HepG2 (cell line): ENCODE results near the gene CACNA1C. TPM values are rescaled to one million over a fixed set of nuclear protein-coding genes. Genes with fewer than 3 reads are reported as not detected.

ENCODE experiments used
- ATAC-seq: fragments of 200-7000 bp; cut with Tn5 transposase; 3 replicates; pipeline ENCODE4 v1.9.1; 2020; ENCODE audit warnings: mild to moderate bottlenecking, moderate library complexity
- BruUV-seq: library from RNA; stranded (reverse); fragments of 400-500 nt; replicated peaks from 2 replicates; lab custom pipeline; 2021; lab: Mats Ljungman, UMichigan
- CTCF ChIA-PET: fragments of 300-600 bp; formaldehyde crosslinking; extraction: SDS; loops from one replicate; lab custom pipeline; 2021; ENCODE audit warnings: low total read pairs, inconsistent platforms, low intra/inter-chr PET ratio; lab: Yijun Ruan, JAX
- POLR2A ChIA-PET: fragments of 350-600 bp; sonication (Branson Sonifier 250); formaldehyde crosslinking; loops from one replicate; lab custom pipeline; 2020; ENCODE audit warnings: antibody characterized with exemption, inconsistent platforms; lab: Yijun Ruan, JAX
- DNase-seq: peaks from one replicate; pipeline ENCODE4 v3.0.0-alpha.2; 2015; ENCODE audit warnings: low spot score
- FAIRE-seq: peaks from 3 replicates; lab custom pipeline; 2011; peaks lifted over from hg19 to GRCh38; lab: Jason Lieb, UNC
- H2AFZ ChIP-seq: one replicate; pipeline ENCODE4 v1.6.1; 2011; ENCODE audit warnings: low read length, inconsistent platforms
- H3K27ac ChIP-seq: fragments of 300-600 bp; 3 replicates; pipeline ENCODE4 v1.8.0; 2011; ENCODE audit warnings: mixed run types, mild to moderate bottlenecking, mixed read lengths, low read length, inconsistent platforms; ENCODE audit not compliant: insufficient read depth; ENCODE audit errors: extremely low read length
- H3K27me3 ChIP-seq, 2 experiments: fragments of 200-600 bp in 1 of 2; 2 replicates in 1 of 2; 3 replicates in 1 of 2; pipeline versions ENCODE4 v1.6.0 to v1.8.0; 2011; ENCODE audit warnings: low read length in 2 of 2, mild to moderate bottlenecking in 2 of 2, moderate library complexity in 2 of 2, inconsistent platforms in 1 of 2; ENCODE audit not compliant: insufficient read depth in 2 of 2, control insufficient read depth in 1 of 2
- H3K36me3 ChIP-seq, 2 experiments: fragments of 200-600 bp in 1 of 2; replicated peaks in 1 of 2; 2 replicates in 1 of 2; 3 replicates in 1 of 2; pipeline versions ENCODE4 v1.5.1 to v1.8.0; 2011; ENCODE audit warnings: low read length in 2 of 2, inconsistent platforms in 1 of 2; ENCODE audit not compliant: insufficient read depth in 2 of 2, control insufficient read depth in 1 of 2
- H3K4me1 ChIP-seq: 2 replicates; pipeline ENCODE4 v1.5.1; 2012; ENCODE audit warnings: low read length, inconsistent platforms; ENCODE audit not compliant: insufficient read depth
- H3K4me2 ChIP-seq: 2 replicates; pipeline ENCODE4 v1.6.0; 2011; ENCODE audit warnings: low read depth, low read length, inconsistent platforms
- H3K4me3 ChIP-seq, 3 experiments: fragments of 200-600 bp in 1 of 3; sonication (generic), shearing (Covaris generic) in 1 of 3; replicated peaks in 1 of 3; 2 replicates each; pipeline ENCODE4 v1.5.1; 2011 to 2016; ENCODE audit warnings: low read length in 3 of 3, inconsistent platforms in 2 of 3, low read depth in 2 of 3, mild to moderate bottlenecking in 2 of 3, control low read depth in 1 of 3, mixed read lengths in 1 of 3; ENCODE audit not compliant: insufficient read depth in 1 of 3
- H3K79me2 ChIP-seq: one replicate; pipeline ENCODE4 v1.6.1; 2011; ENCODE audit warnings: low read length, inconsistent platforms; ENCODE audit not compliant: insufficient read depth
- H3K9ac ChIP-seq: 2 replicates; pipeline ENCODE4 v1.6.0; 2011; ENCODE audit warnings: mild to moderate bottlenecking, low read depth, low read length, inconsistent platforms; ENCODE audit not compliant: insufficient read depth
- H3K9me3 ChIP-seq: 2 replicates; pipeline ENCODE4 v1.5.1; 2012; ENCODE audit warnings: mild to moderate bottlenecking, low read length
- H4K20me1 ChIP-seq: 2 replicates; pipeline ENCODE4 v1.6.0; 2011; ENCODE audit warnings: inconsistent platforms, mild to moderate bottlenecking, low read length, moderate library complexity; ENCODE audit not compliant: insufficient read depth
- ARNTL ChIP-seq: sonication (generic); formaldehyde crosslinking; IDR thresholded peaks from 2 replicates; pipeline ENCODE4 v1.4.0; 2020; ENCODE audit warnings: mild to moderate bottlenecking, missing genetic modification reagents
- FOSL1 ChIP-seq: sonication (generic); formaldehyde crosslinking; IDR thresholded peaks from 2 replicates; pipeline ENCODE4 v1.9.0; 2021; ENCODE audit warnings: missing genetic modification reagents, borderline replicate concordance
- KDM1A ChIP-seq: IDR thresholded peaks from 2 replicates; pipeline ENCODE4 v1.6.1; 2016; ENCODE audit warnings: missing compliant biosample characterization
- NFE2L1 ChIP-seq: sonication (generic); formaldehyde crosslinking; IDR thresholded peaks from 2 replicates; pipeline ENCODE4 v1.4.0; 2020; ENCODE audit warnings: missing genetic modification reagents, mild to moderate bottlenecking, borderline replicate concordance
- SMAD3 ChIP-seq: sonication (generic); formaldehyde crosslinking; IDR thresholded peaks from 2 replicates; pipeline ENCODE4 v1.4.0; 2020; ENCODE audit warnings: missing genetic modification reagents
- ZBTB8A ChIP-seq: sonication (generic); formaldehyde crosslinking; IDR thresholded peaks from 2 replicates; pipeline ENCODE4 v1.4.0; 2020; ENCODE audit warnings: mild to moderate bottlenecking, low read depth, missing genetic modification reagents, borderline replicate concordance
- ZNF121 ChIP-seq: sonication (generic); formaldehyde crosslinking; IDR thresholded peaks from 2 replicates; pipeline ENCODE4 v1.5.0; 2020; ENCODE audit warnings: mild to moderate bottlenecking, missing genetic modification reagents
- ZNF367 ChIP-seq: sonication (generic); formaldehyde crosslinking; IDR thresholded peaks from 2 replicates; pipeline ENCODE4 v1.4.0; 2020; ENCODE audit warnings: missing genetic modification reagents, borderline replicate concordance
- ZNF777 ChIP-seq: sonication (generic); formaldehyde crosslinking; IDR thresholded peaks from 2 replicates; pipeline ENCODE4 v1.4.0; 2020; ENCODE audit warnings: missing genetic modification reagents
- WGBS: methylation state at CpG from one replicate; pipeline ENCODE4 v1.1.6; 2017; ENCODE audit warnings: low lambda C conversion rate; 5-methylcytosine and 5-hydroxymethylcytosine counted together
- in situ Hi-C: cut with HindIII; loops from 2 replicates; pipeline ENCODE4 v1.10.0; 2017; ENCODE audit warnings: low pct_unique_long_range_greater_than_20kb; ENCODE audit not compliant: extremely low pct_ligation_motif_present
- intact Hi-C: fragments of 100-400 bp; cut with micrococcal nuclease; formaldehyde crosslinking; loops from one replicate; pipeline ENCODE4 v1.10.0; 2022; ENCODE audit not compliant: unreplicated experiment
- polyA plus RNA-seq, 8 experiments: library from polyadenylated mRNA; depleted of rRNA in 3 of 8; stranded (reverse) in 7 of 8; unstranded in 1 of 8; fragments of >200 nt; fragmentation: Illumina TruSeq in 4 of 8; extraction: Trizol in 4 of 8; gene quantifications; 2 replicates each; pipeline versions ENCODE4 v1.2.1 to v1.2.3, GENCODE V29; 2011 to 2016; ENCODE audit warnings: low read depth in 4 of 8, missing spikeins in 1 of 8, mixed read lengths in 1 of 8; ENCODE audit not compliant: insufficient read depth in 1 of 8
- total RNA-seq, 5 experiments: library from RNA; depleted of rRNA; stranded (reverse); fragments of >200 nt; fragmentation: Illumina TruSeq; extraction: Trizol; gene quantifications; 2 replicates each; pipeline ENCODE4 v1.2.3, GENCODE V29; 2016; ENCODE audit warnings: low read depth in 1 of 5
- TF ChIP-seq, protein P1 (sequence below): fragments of 450-650 bp; IDR thresholded peaks from 2 replicates; pipeline ENCODE4 v1.6.1; 2016
- TF ChIP-seq, protein P2 (sequence below): sonication (generic); formaldehyde crosslinking; IDR thresholded peaks from 2 replicates; pipeline ENCODE4 v1.4.0; 2020; ENCODE audit warnings: missing genetic modification reagents, borderline replicate concordance

CACNA1C gene
- total and polyA plus RNA-seq, 2 of the 13 experiments (the other 11 are each of a cell fraction or from before 2014, with no cell fraction given) = not detected

DNA sequence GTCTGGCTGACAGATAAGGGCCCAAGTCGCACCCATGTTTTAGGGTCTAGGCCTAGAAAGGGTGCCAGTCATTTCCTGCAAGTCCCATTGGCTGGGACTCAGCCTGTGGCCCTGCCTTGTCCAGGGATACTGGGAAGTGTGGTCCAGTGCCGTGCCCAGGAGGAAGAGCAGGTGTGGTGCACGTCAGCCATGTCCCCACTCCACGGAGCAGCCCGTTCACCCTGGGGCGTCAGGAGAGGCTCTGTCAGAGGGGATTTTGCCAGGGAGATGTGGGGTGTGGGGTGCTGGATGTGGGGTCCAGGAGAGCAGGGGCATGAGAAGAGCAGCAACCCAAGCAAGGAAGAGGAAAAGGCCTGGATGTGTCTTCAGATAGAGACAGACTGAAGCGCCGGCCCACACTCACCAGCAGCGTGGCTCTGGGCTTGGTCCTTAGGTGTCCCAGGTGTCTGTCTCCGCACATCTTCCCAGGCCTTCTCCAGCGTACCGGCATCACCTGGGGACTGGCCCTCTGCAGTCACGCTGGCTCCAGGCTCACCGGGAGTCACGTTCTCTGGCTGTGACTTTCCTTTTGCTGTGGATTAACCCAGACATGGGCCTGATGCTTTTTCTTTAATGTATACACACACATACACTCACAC lies 138.2 kb downstream of the CACNA1C start:
- Histone ChIP-seq H3K27me3 (peaks cover 0 to 11% of the 10 kb centered on the region in 2 experiments; a peak in 2 of 5 replicates), H3K27ac (no peak overlapping the region), H3K79me2 (no peaks in the 10 kb centered on the region), H3K36me3 (no peaks in the 10 kb centered on the region), H3K9ac (no peak overlapping the region), H3K4me2 (no peak overlapping the region), H4K20me1 (no peaks in the 10 kb centered on the region), H3K9me3 (no peaks in the 10 kb centered on the region), H3K4me1 (no peaks in the 10 kb centered on the region), H3K4me3 (no peak overlapping the region), H2AFZ (no peak overlapping the region)
- POLR2A ChIA-PET = no interaction called here
- in situ Hi-C loops (no loop called here), intact Hi-C loops (no loop called here)
- CTCF ChIA-PET = no interaction called here
- no TSS peak for BruUV-seq
- no peak for FAIRE-seq
- no peak for DNase-seq
- no peak for TF ChIP-seq FOSL1
- no peak for TF ChIP-seq NFE2L1 (CRISPR knock-in tag)
- TF ChIP-seq SMAD3 (CRISPR knock-in tag) = no peak
- TF ChIP-seq ZNF121 = no peak
- TF ChIP-seq ARNTL (CRISPR knock-in tag) = no peak
- 41% methylated on average over 12 of the region's 15 CpGs for WGBS
- ATAC-seq = no peak

DNA sequence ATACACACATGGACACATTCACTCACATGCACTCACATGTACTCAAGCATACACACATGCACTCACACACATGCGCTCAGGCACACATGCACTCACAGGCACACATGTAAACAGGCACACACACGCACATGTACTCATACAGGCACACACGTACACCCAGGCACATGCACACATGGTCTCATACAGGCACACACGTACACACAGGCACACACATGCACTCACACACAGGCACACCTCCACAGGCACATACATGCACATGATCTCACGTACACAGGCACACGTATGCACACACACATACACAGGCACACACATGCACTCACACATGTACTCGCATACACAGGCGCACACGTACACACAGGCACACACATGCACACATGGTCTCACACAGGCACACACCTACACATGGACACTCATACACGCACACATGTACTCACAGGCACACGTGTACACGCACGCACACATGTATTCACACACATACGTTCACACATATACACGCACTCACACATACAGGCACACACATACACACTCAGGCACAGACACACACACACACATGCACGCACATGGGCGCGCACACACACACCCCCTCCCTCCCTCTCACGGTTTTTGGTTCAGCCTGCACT lies 138.9 kb downstream of the CACNA1C start:
- no peaks in the 10 kb centered on the region for H3K4me1 ChIP-seq
- ATAC-seq (no peak), DNase-seq (no peak)
- H3K79me2 ChIP-seq = no peaks in the 10 kb centered on the region
- no peak overlapping the region for H3K4me3 ChIP-seq
- no peaks in the 10 kb centered on the region for H4K20me1 ChIP-seq
- H3K4me2 ChIP-seq = no peak overlapping the region
- peaks cover 0 to 9% of the 10 kb centered on the region in 2 experiments; a peak in 2 of 5 replicates for H3K27me3 ChIP-seq
- TF ChIP-seq, protein P1, sequence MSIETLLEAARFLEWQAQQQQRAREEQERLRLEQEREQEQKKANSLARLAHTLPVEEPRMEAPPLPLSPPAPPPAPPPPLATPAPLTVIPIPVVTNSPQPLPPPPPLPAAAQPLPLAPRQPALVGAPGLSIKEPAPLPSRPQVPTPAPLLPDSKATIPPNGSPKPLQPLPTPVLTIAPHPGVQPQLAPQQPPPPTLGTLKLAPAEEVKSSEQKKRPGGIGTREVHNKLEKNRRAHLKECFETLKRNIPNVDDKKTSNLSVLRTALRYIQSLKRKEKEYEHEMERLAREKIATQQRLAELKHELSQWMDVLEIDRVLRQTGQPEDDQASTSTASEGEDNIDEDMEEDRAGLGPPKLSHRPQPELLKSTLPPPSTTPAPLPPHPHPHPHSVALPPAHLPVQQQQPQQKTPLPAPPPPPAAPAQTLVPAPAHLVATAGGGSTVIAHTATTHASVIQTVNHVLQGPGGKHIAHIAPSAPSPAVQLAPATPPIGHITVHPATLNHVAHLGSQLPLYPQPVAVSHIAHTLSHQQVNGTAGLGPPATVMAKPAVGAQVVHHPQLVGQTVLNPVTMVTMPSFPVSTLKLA = peak; percentile 94
- TF ChIP-seq ZNF367 (CRISPR knock-in tag) (no peak), KDM1A (CRISPR knock-in tag) (no peak), ZBTB8A (CRISPR knock-in tag) (no peak), ZNF777 (no peak)
- TF ChIP-seq, protein P2, sequence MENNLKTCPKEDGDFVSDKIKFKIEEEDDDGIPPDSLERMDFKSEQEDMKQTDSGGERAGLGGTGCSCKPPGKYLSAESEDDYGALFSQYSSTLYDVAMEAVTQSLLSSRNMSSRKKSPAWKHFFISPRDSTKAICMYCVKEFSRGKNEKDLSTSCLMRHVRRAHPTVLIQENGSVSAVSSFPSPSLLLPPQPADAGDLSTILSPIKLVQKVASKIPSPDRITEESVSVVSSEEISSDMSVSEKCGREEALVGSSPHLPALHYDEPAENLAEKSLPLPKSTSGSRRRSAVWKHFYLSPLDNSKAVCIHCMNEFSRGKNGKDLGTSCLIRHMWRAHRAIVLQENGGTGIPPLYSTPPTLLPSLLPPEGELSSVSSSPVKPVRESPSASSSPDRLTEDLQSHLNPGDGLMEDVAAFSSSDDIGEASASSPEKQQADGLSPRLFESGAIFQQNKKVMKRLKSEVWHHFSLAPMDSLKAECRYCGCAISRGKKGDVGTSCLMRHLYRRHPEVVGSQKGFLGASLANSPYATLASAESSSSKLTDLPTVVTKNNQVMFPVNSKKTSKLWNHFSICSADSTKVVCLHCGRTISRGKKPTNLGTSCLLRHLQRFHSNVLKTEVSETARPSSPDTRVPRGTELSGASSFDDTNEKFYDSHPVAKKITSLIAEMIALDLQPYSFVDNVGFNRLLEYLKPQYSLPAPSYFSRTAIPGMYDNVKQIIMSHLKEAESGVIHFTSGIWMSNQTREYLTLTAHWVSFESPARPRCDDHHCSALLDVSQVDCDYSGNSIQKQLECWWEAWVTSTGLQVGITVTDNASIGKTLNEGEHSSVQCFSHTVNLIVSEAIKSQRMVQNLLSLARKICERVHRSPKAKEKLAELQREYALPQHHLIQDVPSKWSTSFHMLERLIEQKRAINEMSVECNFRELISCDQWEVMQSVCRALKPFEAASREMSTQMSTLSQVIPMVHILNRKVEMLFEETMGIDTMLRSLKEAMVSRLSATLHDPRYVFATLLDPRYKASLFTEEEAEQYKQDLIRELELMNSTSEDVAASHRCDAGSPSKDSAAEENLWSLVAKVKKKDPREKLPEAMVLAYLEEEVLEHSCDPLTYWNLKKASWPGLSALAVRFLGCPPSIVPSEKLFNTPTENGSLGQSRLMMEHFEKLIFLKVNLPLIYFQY (CRISPR knock-in tag) = no peak
- TF ChIP-seq, all 625 proteins: peak for 1
- in situ Hi-C loops (no loop called here), intact Hi-C loops (no loop called here)
- no peaks in the 10 kb centered on the region for H3K9me3 ChIP-seq
- no TSS peak for BruUV-seq
- WGBS = 64% methylated on average over 19 of the region's 19 CpGs
- POLR2A ChIA-PET = no interaction called here
- no peak overlapping the region for H2AFZ ChIP-seq
- CTCF ChIA-PET = no interaction called here
- no peak overlapping the region for H3K9ac ChIP-seq
- no peak overlapping the region for H3K27ac ChIP-seq
- no peaks in the 10 kb centered on the region for H3K36me3 ChIP-seq
- no peak for FAIRE-seq
